ENCODE measurements around the gene BBX.
"Not testable (repeated sequence)": the region's sequence is repeated elsewhere in the genome, so short reads cannot be mapped to it uniquely, and the experiment has no call there.

BBX gene

DNA sequence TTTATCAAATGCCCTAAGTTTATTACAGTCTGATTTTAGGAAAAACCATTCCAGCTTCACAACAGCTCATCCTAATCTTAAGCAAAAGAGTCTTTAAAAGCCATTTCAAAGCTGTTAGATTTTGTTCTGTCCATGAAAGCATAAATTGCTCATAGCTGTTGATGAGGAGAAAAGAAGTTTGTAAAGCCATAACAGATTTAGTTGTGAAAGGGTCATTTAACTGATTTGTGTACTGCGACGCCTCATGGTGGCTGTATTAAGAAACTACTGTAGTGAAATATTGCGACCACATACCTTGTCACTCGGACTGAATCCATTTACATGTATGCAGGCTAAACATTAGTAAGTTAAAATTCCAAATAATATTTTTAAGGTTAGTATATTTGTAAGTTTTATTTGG lies 20.9 kb downstream of the BBX start:
- DNase-seq: no peak

DNA sequence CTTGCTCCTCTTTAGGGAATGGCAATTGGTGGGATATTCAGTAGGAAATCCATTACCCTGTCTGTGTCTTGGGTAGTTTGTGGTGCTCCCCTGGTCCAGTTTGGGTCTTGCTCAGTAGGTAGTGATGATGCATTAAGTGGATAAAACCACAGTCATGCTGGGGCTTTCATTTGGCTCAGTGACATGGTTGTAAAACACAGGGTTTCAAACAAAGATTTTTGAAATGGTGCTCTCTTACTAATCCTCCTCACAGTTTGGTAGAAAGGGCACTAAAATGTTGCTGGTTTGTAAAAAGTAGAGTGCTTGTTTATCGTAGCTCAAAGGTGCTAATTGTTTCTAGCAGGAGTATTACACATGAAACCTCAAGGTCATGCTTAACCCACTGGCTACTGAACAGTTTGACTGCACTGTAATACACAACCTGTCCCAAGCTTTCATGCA lies 22.9 kb downstream of the BBX start:
- DNase-seq: no peak

DNA sequence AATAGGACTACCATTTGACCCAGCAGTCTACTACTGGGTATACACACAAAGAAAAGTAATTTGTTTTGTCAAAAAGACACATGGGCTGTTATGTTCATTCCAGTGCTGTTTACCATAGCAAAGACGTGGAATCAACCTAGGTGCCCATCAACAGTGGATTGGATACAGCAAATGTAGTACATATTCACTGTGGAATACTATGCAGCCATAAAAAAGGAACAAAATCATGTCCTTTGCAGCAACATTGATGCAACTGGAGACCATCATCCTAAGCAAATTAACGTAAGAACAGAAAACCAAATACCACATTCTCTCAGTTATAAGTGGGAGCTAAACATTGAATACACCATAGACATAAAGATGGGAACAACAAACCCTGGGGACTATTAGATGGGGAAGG lies 25.8 kb downstream of the BBX start:
- DNase-seq: no peak

DNA sequence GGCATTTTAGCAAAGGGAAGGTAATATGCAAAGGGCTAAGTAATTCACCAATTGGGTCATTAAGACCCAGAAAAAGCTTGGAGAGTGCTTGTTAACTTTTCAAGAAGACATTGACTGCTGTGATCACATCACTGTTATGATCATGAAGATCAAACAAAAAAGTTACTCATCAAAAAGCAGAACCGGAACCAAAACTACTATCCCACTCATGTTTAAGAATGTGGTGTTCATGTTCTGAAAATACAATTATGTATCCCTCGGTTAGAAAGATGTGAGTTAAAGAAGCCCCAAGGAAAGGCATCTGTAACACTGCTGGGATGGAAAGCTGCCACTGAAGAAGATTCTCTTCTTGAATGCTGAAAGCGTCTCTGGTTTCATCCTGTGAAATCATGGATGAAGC lies 32.6 kb downstream of the BBX start:
- no peak for DNase-seq

DNA sequence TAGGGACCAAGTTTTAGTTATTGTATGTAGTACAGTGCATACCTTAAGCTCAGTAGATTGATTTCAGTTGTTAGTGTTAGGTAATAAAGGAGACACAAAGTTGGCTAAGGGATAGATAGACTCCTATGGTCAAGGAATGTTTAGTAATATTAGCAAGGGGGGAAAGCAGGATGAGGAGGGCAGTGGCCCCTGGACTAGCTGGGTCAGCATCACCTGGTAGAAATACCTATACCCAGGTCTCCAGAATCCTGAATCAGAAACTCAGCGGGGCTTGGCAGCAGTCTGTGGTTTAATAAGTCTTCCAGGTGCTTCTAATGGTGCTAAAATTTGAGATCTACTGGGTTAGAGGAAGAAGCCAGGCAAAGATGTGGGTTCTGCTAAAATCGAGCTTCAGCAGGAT lies 35.0 kb downstream of the BBX start:
- no peak for DNase-seq

DNA sequence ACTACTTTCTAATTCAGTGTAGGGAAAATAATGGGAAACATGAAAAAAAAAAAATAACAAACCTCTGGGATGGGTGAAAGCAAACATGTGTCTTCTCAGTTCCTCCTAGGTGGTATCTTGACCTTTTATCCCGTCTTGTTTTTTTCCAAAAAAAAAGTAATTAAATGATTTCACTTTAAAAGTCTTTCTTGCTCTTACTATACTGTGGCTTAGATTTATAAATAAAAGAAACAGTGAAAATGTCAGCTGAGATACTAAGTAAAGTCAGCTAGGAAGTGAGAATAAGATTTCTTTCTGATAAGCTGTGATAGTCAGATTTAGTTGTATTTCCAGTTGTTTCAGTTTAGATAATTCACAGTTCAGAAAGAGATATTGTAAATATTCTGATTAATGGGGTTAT lies 37.4 kb downstream of the BBX start:
- no peak for DNase-seq

DNA sequence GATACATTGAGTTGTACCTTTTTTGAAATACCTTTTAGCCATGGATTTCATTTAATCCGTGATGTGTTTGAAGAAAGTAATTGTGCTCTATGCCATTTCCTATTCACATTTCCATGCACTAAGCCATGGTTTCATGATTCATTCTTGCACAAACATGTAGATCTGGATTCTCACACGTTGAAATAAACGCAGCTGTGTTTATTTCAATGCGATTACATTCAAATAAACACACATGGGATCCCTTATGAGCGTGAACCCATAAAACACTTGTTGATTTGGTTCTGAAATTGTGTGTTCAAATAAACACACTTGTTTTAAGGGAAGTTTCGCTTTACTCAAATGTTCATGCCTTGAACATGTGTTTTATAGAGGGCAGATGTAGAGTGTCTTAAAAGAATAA lies 39.2 kb downstream of the BBX start:
- DNase-seq: no peak

DNA sequence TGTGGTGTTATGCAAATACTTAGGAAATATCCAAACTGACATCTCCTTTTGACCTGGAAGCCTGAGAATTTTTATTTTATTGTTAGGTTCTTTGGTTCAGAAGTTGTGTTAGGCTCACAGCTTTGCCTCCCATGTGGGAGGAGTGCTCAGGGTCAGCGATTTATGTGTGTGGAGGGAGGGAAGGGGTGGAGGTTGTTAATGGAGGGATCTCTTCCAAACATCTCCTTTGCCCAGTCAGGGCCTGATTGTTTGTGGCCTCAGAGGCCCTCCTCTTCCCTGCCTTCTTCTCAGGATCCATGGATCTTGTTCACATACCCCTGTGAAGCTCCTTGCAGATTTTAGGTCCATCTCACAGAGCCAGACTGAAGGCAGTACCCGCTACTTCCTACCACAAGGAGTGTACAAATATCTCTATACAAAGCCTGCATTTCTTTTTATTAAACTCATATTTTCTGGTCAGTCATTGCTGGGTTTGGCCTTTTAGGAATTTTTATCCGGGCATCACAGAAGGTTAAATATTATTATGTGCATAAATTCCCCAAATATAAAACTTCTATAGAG lies 40.3 kb downstream of the BBX start:
- no peak for DNase-seq

DNA sequence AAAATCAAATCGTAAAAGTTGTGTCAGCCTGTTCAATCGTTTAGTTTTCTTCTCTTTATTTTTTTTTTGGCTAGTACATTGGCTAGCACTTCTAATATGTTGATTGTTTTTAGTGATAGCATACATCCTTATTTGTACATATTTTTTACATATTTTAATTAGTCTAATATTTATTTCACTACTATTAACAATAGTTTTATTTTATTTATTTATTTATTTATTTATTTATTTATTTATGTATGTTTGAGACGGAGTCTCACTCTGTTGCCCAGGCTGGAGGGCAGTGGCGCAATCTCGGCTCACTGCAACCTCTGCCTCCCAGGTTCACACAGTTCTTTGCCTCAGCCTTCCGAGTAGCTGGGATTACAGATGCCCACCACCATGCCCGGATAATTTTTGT lies 42.5 kb downstream of the BBX start:
- DNase-seq: not testable (repeated sequence)

DNA sequence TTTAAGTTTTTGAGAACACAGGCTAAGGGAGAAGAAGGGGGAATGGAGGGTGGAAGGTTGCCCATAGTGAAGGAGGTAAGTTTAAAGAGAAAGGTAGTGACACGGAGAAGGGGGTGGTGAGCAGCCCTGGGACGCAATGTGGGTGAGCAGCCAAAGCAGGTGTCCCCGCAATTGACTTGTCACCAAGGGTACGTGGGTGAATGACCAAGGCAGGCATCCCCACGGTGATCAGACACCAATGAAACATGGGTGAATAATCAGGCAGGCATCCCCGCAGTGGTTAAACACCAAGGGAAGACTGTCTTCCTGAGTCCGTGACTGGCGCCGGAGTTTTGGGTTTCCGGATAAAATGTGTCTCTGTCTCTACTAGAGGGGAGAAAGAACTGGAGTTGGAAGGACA lies 48.3 kb downstream of the BBX start:
- not testable (repeated sequence) for DNase-seq

DNA sequence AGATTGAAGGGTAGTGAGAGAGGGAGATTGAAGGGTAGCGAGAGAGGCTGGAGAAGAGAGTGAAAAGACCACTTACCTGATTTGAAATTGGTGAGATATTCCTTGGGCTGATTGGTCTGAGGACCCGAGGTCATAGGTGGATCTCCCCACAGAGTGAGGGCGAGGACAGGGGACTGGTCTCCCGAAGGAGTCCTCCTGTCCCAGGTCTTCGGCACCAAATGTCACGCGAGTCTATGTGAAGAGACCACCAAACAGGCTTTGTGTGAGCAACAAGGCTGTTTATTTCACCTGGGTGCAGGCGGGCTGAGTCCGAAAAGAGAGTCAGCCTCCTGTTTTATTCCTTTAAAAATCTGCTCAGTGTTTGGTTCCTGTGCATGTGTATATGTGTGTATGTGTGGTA lies 48.7 kb downstream of the BBX start:
- not testable (repeated sequence) for DNase-seq

DNA sequence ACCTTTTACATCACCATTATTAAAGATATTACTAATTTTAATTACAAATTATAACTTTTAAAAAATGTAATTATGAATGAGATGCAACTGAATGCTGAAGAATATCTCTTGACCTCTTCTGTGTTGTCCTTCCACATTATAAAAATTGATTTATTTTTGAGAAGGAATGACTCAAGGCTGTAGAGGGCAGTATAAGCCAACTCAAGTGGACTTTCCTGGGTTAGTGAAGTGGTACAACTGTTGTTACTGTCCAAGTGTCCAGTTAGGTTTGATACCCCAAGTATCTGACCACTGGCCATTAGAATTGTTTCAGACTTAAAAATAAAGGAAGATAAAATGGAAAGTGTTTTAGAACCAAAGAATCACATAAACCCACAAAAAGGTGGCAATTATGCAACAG lies 51.9 kb downstream of the BBX start:
- no peak for DNase-seq

DNA sequence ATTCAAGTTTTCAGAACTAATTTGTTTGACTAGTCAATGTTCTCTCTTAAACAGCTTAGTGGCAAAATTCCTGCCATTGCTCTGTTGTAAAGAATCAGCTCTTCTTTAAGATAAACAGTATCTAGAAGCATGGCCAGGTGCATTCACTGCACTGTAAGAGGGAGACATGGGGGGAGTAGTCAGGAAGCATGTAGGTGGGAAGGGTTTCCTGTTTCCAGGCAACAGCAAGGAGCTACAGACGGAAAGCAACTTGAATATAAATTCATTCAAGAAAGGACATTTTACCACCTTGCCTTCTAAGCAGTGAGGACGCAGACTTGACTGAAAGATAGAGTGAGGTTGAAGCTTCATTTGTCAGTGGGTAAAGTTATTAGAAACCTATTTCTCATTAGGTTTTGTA lies 55.3 kb downstream of the BBX start:
- no peak for DNase-seq

DNA sequence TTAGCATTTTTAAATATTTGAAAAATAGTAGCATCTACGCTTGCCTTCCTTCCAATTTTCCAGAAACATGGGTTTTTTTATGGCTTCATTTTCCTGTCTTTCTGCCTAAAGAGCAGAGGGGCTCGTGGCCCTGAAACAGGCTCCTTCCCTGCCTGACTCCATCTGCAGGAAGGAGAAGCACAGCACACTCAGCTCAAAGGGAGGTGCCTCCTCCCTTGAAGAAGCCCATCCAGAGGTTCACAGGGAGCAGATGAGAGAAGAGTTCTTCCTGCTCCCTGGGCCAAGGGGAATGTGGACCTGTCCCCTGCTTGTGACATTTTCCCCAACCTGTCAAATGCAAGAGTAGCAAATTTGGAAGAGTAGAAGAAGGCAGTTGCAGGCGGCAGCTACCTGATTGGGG lies 55.8 kb downstream of the BBX start:
- DNase-seq: no peak

DNA sequence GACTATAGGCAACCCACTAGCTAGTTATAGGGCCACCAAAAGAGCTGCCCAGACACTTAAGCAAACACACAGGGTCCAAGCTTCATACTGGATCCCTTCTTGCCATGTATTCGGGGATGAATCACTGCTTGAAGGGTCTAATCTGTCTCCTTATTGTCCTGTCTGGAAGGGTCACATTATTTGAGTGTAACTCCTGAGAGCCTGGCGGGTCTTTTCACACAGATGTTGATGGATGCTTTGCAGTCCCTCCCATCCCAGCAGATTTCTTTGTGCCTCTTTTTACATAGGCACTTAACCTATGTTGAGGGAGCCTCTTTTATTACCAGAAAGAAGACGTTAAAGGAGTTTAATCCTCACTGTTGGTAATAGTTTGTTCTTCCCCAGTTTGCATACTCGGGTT lies 56.6 kb downstream of the BBX start:
- DNase-seq: no peak

DNA sequence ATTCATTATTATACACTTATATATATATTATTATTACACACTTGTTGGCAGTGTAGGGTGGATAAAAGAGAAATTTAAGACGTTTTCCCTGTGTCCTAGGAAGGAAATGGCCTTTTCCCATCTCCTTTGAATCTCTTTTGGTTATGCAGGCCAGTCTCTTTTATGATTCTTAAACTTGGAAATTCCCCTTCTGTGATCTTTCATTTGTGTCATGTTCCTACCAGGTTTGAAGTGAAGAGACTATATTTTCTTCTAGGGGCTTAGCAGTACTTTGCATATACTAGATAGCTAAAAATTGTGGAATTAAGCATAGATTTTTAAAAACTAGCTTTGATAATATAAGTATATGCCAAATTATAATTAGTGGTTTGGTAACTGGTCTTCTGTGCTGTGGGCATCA lies 58.5 kb downstream of the BBX start:
- no peak for DNase-seq

DNA sequence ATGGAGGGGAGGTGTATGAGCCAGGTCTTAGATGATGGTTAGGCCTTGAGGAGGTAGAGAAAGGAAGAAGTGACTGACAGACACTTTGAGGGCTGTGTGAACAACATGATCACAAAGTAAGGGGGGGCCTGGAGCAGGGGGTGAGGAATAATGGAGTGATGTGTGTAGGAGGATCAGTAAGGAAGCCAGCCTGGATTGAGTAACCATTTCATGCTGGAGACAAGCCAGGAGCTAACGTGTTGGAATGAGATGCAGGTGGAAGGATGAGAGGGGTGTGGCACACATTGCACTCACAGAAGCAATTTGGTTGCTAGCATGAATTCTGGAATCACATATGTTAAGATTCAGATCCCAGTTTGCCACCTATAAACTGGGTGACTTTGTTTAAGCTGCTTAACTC lies 65.5 kb downstream of the BBX start:
- DNase-seq: no peak

DNA sequence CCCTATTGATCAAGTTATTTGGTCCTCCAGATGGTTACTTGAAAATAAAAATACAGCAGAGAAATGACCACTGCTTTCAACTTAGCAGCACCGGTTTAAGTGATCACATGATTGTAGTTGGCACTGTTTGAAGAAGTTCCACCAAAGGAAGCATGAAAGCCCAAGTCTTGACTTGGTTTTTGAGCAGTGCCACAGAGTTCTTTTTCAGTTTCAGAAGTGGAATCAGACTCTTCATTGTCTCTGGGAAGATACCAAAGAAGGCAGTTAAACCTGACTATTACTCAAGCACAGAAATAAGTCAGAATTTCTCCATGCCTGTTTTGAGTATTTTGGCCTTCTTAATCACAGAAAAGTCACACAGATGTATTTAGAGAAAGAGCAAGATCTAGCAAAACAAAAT lies 66.7 kb downstream of the BBX start:
- DNase-seq: no peak

DNA sequence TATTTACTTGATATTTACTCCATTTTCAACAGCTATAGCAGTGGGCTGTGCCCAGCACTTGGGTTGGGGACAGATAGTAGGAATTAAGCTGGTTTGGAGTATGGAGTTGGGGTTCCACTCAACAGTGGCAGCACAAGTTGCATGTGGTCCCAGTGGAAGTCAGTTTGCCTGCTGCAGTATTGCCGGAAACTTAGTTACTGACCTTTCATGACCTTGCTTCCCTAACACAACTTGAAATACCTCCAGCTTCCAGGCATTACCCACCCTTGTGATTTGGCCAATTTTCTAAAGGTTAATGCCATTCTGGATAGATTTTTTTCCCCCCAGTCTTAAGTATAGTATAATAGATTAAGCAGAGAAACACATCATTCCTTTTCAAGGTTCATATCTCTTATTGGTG lies 68.0 kb downstream of the BBX start:
- DNase-seq: no peak

DNA sequence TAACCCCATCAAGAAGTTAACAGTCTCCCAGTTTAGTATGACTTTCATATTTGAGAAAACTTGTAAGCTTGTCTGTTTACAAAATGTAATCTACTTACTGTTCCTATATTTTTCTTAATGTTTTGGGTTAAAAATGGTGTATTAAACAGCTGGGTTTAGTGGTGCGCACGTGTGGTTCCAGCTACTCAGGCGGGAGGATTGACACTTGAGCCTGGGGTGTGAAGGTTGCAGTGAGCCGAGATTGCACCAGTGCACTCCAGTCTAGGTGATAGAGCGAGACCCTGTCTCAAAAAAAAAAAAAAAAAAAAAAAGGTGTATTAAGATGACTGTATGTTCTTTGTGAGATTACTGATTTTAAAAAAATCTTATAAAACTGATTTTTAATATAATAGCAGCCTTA lies 69.3 kb downstream of the BBX start:
- DNase-seq: no peak

DNA sequence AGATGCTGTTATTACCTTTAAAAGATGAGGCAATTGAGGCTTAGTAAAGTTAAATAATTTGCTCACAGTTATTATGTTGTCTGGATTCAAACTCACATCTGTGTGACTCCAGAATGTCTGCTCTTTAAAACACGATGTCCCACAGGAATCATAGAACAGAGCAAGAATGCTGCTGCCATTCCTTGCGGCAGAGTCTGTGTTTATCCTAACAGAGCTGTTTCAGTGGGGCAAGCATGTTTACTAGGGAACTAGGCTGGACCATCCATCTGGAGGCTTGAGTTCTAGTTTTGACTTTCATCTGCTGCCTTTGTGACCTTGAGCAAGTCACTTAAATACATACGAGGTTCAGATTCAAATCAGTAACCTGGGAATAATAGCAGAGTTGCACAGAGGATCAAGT lies 72.1 kb downstream of the BBX start:
- no peak for DNase-seq

DNA sequence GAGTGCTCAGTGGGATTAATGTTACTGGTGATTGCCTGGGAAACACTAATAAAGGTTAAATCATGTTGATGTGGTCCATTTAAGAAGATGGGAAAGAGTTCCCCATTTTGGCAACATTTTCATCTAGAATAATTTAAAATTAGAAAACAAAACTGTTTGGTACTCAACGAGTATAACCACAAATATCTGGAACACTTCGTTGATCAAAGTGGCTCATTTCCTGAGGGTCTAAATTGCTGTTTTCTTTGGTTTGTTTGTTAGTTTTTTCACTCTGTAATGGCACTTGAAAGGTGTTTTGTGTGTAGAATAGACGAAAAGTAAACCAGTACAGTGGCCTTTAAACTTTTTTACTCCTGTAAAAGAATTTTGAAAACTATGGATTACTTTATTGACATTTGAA lies 73.9 kb downstream of the BBX start:
- DNase-seq: no peak

DNA sequence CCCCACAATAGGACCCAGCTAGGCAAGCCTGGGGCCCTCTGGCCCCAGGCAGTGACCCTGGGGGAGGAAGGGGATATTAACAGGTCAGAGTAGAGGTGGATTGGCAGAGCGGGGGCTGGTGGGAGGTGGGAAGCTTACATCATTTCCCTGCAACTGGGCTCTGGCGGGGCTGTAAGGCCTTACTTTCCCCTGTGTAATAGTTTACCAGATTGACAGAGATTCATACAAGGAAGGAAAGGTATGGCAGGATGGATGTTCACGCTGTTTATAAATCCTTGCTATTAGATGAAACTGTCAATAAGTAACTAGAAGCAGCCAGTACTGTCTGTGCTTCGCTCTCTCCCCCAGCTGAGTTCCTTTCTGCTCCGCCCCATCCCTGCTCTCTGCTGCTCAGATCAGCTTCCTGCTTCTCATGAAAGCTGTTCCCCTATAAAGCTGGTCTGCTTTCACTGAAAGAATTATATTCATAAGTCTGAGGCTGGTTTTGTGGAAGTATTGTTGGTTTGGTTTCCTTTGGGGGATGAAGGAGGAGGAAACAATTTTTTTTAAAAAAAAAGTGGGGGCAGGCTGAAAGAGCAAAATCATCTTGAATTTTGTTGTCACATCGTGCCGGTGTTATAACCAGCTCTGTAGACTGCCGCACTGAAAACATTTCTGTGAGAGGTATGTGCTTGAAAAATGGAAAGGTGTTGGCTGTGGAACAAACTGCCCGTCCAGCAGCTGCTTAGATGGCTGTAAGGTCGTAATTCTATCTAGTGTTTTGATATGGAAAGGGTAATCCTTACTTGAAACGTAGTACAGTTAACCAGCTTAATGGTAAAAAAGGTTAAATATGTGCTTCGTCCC lies 76.4 kb downstream of the BBX start:
- peak; percentile 59 for DNase-seq

DNA sequence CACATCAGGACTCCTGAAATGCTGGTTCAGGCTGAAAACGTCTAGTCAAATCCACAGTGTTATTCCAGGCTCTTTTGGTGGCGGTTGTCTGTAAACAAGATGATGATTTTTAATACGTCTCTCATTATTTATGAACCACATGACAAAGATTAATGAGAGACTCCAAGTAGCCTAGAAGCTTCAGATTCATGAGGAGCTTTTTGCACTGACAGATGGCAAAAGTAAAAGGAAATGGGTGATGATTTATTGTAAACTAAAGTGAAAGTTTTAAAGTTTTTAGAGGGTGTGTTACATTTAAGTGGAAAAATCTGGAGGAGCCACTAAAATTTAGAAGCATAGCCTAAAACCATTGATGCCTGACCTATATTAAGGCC lies 77.0 kb downstream of the BBX start:
- no peak for DNase-seq

DNA sequence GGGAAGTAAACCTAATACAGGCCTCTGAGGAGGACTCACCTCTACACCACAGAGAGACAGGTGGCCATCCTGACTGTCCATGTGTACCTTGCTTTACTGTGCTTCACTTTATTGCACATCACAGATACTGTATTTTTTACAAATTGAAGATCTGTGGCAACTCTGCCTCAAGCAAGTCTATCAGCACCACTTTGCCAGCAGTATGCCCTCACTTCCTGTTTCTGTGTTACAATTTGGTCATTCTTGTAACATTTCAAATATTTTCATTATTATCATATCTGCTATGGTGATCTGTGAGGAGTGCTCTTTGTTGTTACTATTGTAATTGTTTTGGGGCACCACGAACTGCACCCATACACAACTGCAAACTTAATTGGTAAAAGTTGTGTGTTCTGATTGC lies 78.0 kb downstream of the BBX start:
- DNase-seq: no peak
